CD1c-positive myeloid dendritic cell (primary cell): Measurements from ENCODE around the gene LORICRIN.

Source experiments
- DNase-seq: peaks from one replicate; pipeline ENCODE4 v3.0.0-alpha.2; 2016; ENCODE audit errors: extremely low spot score

LORICRIN gene

GRCh38 chr1:153248176-153248879 is 11.2 kb upstream of the LORICRIN start:
- DNase-seq, result no peak

GRCh38 chr1:153250166-153250565 is 9.3 kb upstream of the LORICRIN start:
- no peak for DNase-seq

- no peak for DNase-seq
Measured at GRCh38 chr1:153251087-153251486, 8.4 kb upstream of the LORICRIN start.

- no peak for DNase-seq
Measured at GRCh38 chr1:153251562-153251961, 7.9 kb upstream of the LORICRIN start.

- no peak for DNase-seq
Measured at GRCh38 chr1:153251988-153252387, 7.5 kb upstream of the LORICRIN start.

- DNase-seq, result no peak
Measured at GRCh38 chr1:153253076-153253475, 6.4 kb upstream of the LORICRIN start.

- no peak for DNase-seq
Measured at GRCh38 chr1:153253693-153254092, 5.8 kb upstream of the LORICRIN start.

- DNase-seq, result peak; percentile 71
Measured at GRCh38 chr1:153260585-153261280, 1.2 kb downstream of the LORICRIN start.

- peak; percentile 45 for DNase-seq
Measured at GRCh38 chr1:153261281-153262069, 2.0 kb downstream of the LORICRIN start.

- no peak for DNase-seq
Measured at GRCh38 chr1:153262070-153262366, 2.5 kb downstream of the LORICRIN start.

GRCh38 chr1:153262462-153263157 is 3.1 kb downstream of the LORICRIN start:
- DNase-seq, result peak; percentile 64

GRCh38 chr1:153265457-153265856 is 6.0 kb downstream of the LORICRIN start:
- DNase-seq, result no peak

GRCh38 chr1:153271711-153272110 is 12.2 kb downstream of the LORICRIN start:
- no peak for DNase-seq

GRCh38 chr1:153272186-153272585 is 12.7 kb downstream of the LORICRIN start:
- no peak for DNase-seq

- peak; percentile 35 for DNase-seq
Measured at GRCh38 chr1:153277852-153278251, 18.4 kb downstream of the LORICRIN start.

- peak; percentile 36 for DNase-seq
Measured at GRCh38 chr1:153288634-153289275, 29.3 kb downstream of the LORICRIN start.

- no peak for DNase-seq
Measured at GRCh38 chr1:153291514-153291913, 32.0 kb downstream of the LORICRIN start.

- no peak for DNase-seq
Measured at GRCh38 chr1:153292185-153292584, 32.7 kb downstream of the LORICRIN start.

- no peak for DNase-seq
Measured at GRCh38 chr1:153292740-153293479, 33.4 kb downstream of the LORICRIN start.

GRCh38 chr1:153293480-153293775 is 33.9 kb downstream of the LORICRIN start:
- no peak for DNase-seq

- no peak for DNase-seq
Measured at GRCh38 chr1:153293851-153294250, 34.4 kb downstream of the LORICRIN start.
